Measurements from ENCODE around the gene PTOV1.
A peak's percentile ranks its signal among the peaks of the same experiment; 100 is the strongest.

Gene PTOV1

GRCh38 chr19:49849433-49850220 lies 1.3 kb upstream of the PTOV1 start:
- FAIRE-seq, result no peak
- TF ChIP-seq POLR2A (IDR thresholded peaks at IDR 0.05; ENCODE audit: low read depth, low read length), result no peak
- TF ChIP-seq TAF1 (IDR thresholded peaks at IDR 0.05; ENCODE audit: borderline replicate concordance, low read depth, low read length), result no peak
- TF ChIP-seq POLR2AphosphoS5 (IDR thresholded peaks at IDR 0.05; ENCODE audit: low read depth, low read length), result no peak
- DNase-seq (ENCODE audit: insufficient read length), result no peak

GRCh38 chr19:49850221-49850486 lies 805 bp upstream of the PTOV1 start:
- no peak for TF ChIP-seq POLR2AphosphoS5 (IDR thresholded peaks at IDR 0.05; ENCODE audit: low read depth, low read length)
- no peak for TF ChIP-seq TAF1 (IDR thresholded peaks at IDR 0.05; ENCODE audit: borderline replicate concordance, low read depth, low read length)
- no peak for TF ChIP-seq POLR2A (IDR thresholded peaks at IDR 0.05; ENCODE audit: low read depth, low read length)
- FAIRE-seq (no peak), DNase-seq (ENCODE audit: insufficient read length) (no peak)

DNA sequence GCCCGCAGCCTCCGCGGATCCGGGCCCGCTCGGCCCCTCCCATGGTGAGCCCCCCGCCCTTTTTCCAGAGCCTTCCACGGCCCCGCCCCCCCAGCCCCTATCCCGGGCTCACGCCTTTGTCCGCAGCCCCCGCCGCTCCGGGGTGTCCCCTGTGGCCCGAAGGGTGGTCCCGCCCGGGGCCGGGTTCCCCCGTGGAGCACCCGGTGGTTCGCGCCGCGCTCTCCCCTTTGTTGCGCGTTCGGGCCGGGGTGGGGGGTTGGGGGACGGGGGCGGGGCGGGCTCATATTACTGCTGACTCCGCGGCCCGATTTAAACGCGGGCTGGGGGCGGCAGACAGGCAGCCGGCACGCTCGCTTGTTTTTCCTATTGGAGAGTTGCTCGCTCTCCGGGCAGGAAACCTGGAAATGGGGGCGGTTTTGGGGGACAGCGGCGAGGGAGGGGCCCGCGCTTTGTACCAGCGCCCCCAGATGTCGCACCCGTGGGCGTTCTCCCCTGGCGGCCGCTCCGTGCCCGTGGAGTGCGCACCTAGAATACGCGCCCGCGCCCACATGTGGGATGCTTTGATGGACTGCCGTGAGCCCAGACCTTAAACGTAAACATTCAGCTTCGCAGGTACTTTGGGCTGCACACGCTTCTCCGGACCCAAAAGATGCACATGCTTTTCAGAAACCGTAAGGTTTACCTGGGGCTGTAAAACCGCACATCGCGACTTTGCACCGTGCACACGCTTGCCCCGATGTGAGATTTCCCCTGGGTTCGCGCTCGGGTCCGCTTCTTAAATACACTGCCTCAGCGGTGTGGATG lies 699 bp downstream of the PTOV1 start:
- no peak for DNase-seq (ENCODE audit: insufficient read length)

GRCh38 chr19:49852631-49853126 lies 1.7 kb downstream of the PTOV1 start:
- TF ChIP-seq POLR2AphosphoS5 (IDR thresholded peaks at IDR 0.05; ENCODE audit: low read depth, low read length) (no peak), POLR2A (IDR thresholded peaks at IDR 0.05; ENCODE audit: low read depth, low read length) (no peak), TAF1 (IDR thresholded peaks at IDR 0.05; ENCODE audit: borderline replicate concordance, low read depth, low read length) (no peak)
- DNase-seq (ENCODE audit: insufficient read length) (no peak), FAIRE-seq (no peak)

More for the DNA sequence above, 699 bp downstream of the PTOV1 start:
- FAIRE-seq, result no peak
- TF ChIP-seq TAF1 (IDR thresholded peaks at IDR 0.05; ENCODE audit: borderline replicate concordance, low read depth, low read length) (no peak), POLR2A (IDR thresholded peaks at IDR 0.05; ENCODE audit: low read depth, low read length) (no peak), POLR2AphosphoS5 (IDR thresholded peaks at IDR 0.05; ENCODE audit: low read depth, low read length) (no peak)

DNA sequence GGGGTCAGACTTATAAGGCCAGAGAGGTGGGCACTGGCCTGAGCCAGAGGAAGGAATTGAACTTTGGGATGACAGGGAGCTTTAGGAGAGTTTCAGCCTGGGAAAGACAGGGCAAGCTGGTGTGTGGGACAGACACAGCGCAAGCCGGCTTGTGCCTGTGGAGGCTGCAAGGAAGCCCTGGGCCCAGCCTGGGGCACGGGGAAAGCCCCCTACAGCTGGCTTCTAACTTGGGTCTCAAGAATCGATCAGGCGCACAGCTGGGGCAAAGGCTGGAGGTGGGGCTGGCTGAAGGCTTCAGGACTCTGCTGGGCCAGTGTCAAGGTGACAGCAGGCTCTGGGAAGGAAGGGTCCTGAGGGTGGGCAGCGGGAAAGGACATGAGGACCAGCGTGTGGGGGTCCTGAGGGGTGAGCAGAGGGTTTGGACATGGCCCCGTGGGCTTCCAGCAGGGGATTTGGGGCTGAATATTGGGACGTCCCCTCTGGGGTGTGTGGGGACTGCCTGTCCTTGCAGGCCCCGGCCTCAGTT lies 3.0 kb downstream of the PTOV1 start:
- DNase-seq (ENCODE audit: insufficient read length) (no peak), FAIRE-seq (no peak)
- TF ChIP-seq POLR2AphosphoS5 (IDR thresholded peaks at IDR 0.05; ENCODE audit: low read depth, low read length), result no peak
- TF ChIP-seq TAF1 (IDR thresholded peaks at IDR 0.05; ENCODE audit: borderline replicate concordance, low read depth, low read length), result no peak
- TF ChIP-seq POLR2A (IDR thresholded peaks at IDR 0.05; ENCODE audit: low read depth, low read length), result no peak

- FAIRE-seq (no peak), DNase-seq (ENCODE audit: insufficient read length) (no peak)
- 0 out of 2 replicates have a peak, but pooled peaks have one; percentile 20 for TF ChIP-seq POLR2AphosphoS5 (IDR thresholded peaks at IDR 0.05; ENCODE audit: low read depth, low read length)
- no peak for TF ChIP-seq TAF1 (IDR thresholded peaks at IDR 0.05; ENCODE audit: borderline replicate concordance, low read depth, low read length)
Measured at GRCh38 chr19:49854378-49855263, 3.7 kb downstream of the PTOV1 start.

DNA sequence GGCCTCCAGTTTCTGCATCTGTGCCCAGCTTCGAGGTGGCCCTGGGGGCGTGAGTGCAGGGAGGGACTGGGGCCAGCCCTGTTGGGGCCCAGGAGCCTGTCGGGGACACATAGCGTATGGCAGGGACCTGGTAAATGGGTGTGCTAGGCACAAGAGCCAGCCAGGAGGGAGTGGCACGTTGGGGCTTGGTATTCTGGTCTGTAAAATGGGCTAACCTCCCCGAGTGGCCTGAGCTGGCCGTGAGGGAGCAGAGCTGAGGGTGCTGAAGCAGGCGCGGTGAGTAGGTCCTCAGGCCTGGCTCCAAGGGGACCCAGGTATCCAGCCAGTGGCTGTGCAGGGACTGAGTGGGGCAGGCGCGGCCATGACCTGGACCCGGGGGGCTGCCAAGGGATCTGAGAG lies 4.3 kb downstream of the PTOV1 start:
- DNase-seq (ENCODE audit: insufficient read length), result no peak
- FAIRE-seq, result no peak
- TF ChIP-seq POLR2A (IDR thresholded peaks at IDR 0.05; ENCODE audit: low read depth, low read length) (no peak), TAF1 (IDR thresholded peaks at IDR 0.05; ENCODE audit: borderline replicate concordance, low read depth, low read length) (no peak), POLR2AphosphoS5 (IDR thresholded peaks at IDR 0.05; ENCODE audit: low read depth, low read length) (no peak)

GRCh38 chr19:49855676-49856573 lies 5.0 kb downstream of the PTOV1 start:
- DNase-seq (ENCODE audit: insufficient read length) (no peak), FAIRE-seq (no peak)
- TF ChIP-seq TAF1 (IDR thresholded peaks at IDR 0.05; ENCODE audit: borderline replicate concordance, low read depth, low read length), result no peak
- no peak; the same call in 1 of the 2 replicates for TF ChIP-seq POLR2A (IDR thresholded peaks at IDR 0.05; ENCODE audit: low read depth, low read length)
- TF ChIP-seq POLR2AphosphoS5 (IDR thresholded peaks at IDR 0.05; ENCODE audit: low read depth, low read length), result no peak

DNA sequence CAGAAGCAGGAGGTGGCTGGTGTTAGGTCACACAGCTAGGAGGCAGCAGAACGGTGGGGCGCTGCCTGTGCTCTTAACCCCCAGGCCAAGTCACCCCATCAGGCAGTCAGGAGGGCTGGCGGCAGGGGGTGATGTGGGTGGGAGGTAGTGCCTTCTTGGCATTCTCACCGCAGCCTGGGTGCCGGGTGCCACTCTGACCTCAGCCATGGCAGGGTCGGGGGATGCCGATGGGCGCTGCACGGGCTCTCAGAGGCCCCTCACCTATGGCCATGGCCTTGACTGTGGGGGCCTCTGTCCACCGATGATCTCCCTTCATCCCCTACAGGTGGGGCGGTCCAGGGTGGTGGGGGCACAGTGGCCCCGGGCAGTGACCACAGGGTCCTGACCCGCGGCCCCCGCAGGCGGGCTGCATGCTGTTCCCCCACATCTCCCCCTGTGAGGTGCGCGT lies 5.6 kb downstream of the PTOV1 start:
- no peak for DNase-seq (ENCODE audit: insufficient read length)
- FAIRE-seq, result no peak
- TF ChIP-seq POLR2AphosphoS5 (IDR thresholded peaks at IDR 0.05; ENCODE audit: low read depth, low read length) (no peak; the same call in 1 of the 2 replicates), TAF1 (IDR thresholded peaks at IDR 0.05; ENCODE audit: borderline replicate concordance, low read depth, low read length) (no peak), POLR2A (IDR thresholded peaks at IDR 0.05; ENCODE audit: low read depth, low read length) (no peak)

All from GM12892 (cell line).